ENCODE data around the gene KCND2. TPM values are rescaled to one million over a fixed set of nuclear protein-coding genes. Genes with fewer than 3 reads are reported as not detected.

KCND2 gene
- total RNA-seq, 1 donor from 2014 or later = not detected

DNA sequence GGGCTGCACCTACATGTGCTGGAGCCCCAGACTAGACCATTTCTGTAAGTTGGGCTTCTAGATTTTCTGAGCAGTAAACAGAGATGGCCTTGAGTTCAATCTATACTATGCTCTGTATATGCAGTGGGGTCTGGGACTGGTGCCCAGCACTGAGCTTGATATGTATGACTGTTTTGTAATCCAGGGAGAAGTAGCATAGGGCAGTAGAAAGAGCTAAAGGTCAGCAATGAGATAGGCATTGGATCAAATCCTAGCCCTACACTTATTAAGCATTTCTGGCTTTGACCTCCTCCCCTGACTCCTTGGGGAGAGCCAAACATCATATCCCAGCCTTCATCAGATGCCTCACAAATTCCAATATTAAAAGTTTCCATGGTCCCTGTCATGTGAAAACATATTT is 330.4 kb downstream of the KCND2 start:
- no peaks in the 10 kb centered on the region for H3K4me1 Mint-ChIP-seq (ENCODE audit: low read depth)
- H3K36me3 Mint-ChIP-seq (ENCODE audit: low read depth) = no peaks in the 10 kb centered on the region
- H3K9me3 Mint-ChIP-seq = no peaks in the 10 kb centered on the region
- no peak overlapping the region for H3K4me3 Mint-ChIP-seq
- intact Hi-C loops (cut with micrococcal nuclease) = no loop called here
- no peak overlapping the region for H3K27ac Mint-ChIP-seq
- no peak for DNase-seq (ENCODE audit: low spot score)
- H3K27me3 Mint-ChIP-seq (ENCODE audit: insufficient read depth) = no peaks in the 10 kb centered on the region

DNA sequence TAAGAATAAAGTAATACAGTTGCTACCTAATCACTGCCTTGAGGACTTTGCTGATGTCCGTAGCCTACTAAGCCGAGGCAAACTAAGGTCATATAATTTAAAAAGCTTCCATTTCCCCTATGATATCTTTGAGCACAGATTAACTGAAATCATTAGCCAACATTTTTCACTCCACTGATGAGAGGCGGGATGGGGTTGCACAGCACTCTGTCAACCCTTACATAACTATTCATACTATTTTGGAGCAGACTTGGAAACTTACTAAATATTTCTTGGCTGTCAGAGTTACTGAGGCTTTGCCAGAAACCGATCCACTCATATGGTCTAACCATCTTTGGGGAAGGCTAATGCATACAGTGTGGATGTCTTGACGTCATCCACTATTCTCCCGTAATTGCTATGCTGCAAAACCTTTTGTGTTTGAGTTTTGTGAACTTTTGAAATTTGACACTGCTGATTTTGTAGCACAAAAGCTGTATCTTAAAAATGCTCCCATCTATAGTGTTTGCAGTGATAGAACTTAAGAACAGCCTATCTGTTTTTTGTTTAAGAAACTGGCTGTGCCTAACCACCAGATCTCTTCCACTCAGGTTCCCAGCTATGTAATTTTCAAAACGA is 336.3 kb downstream of the KCND2 start:
- Mint-ChIP-seq H3K27ac (no peak overlapping the region), H3K36me3 (ENCODE audit: low read depth) (no peaks in the 10 kb centered on the region), H3K4me1 (ENCODE audit: low read depth) (no peaks in the 10 kb centered on the region), H3K4me3 (no peak overlapping the region), H3K27me3 (ENCODE audit: insufficient read depth) (no peaks in the 10 kb centered on the region), H3K9me3 (no peaks in the 10 kb centered on the region)
- DNase-seq (ENCODE audit: low spot score) = no peak
- intact Hi-C loops (cut with micrococcal nuclease) = no loop called here

DNA sequence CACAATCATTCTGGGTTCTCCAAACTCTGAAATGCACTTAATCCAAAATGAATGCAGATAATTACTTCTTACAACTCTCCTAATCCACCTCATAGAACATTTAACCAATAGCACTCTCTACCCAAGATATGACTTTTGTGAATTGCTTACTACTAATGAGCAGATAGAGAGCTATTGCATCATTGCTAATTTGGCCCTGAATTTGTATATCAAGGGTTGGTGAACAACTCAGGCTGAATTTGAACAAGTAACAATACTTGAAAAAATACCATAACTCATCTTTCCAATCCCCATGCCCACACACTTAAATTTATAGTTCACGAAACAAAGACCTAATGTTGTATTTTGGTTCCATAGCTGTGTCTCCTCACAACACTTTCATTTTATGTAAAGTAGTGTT is 339.0 kb downstream of the KCND2 start:
- Mint-ChIP-seq H3K9me3 (no peaks in the 10 kb centered on the region), H3K4me1 (ENCODE audit: low read depth) (no peaks in the 10 kb centered on the region), H3K4me3 (no peak overlapping the region), H3K36me3 (ENCODE audit: low read depth) (no peaks in the 10 kb centered on the region), H3K27ac (no peak overlapping the region), H3K27me3 (ENCODE audit: insufficient read depth) (no peaks in the 10 kb centered on the region)
- intact Hi-C loops (cut with micrococcal nuclease) = no loop called here
- no peak for DNase-seq (ENCODE audit: low spot score)

DNA sequence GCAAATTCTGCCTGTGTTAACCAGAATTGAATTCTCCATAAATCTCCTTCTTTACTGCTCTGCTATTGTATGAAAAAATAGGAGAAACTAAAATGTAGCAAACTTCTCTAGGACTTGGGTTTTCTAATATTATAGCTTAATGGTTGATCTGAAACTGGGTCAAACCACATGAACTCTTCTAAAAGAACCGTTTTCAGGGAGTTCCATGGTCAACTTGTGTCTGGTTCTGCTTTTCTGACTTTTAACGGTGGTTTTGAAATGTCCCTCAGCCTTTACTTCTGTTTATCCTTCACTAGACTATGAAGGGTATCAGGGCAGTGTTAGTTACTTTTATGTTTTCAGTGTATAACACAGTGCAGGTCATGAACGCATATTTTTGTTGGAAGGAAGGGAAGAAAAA is 342.7 kb downstream of the KCND2 start:
- Mint-ChIP-seq H3K27ac (no peak overlapping the region), H3K9me3 (no peaks in the 10 kb centered on the region), H3K4me3 (no peak overlapping the region), H3K4me1 (ENCODE audit: low read depth) (no peaks in the 10 kb centered on the region), H3K27me3 (ENCODE audit: insufficient read depth) (no peaks in the 10 kb centered on the region), H3K36me3 (ENCODE audit: low read depth) (no peaks in the 10 kb centered on the region)
- intact Hi-C loops (cut with micrococcal nuclease) = no loop called here
- no peak for DNase-seq (ENCODE audit: low spot score)

DNA sequence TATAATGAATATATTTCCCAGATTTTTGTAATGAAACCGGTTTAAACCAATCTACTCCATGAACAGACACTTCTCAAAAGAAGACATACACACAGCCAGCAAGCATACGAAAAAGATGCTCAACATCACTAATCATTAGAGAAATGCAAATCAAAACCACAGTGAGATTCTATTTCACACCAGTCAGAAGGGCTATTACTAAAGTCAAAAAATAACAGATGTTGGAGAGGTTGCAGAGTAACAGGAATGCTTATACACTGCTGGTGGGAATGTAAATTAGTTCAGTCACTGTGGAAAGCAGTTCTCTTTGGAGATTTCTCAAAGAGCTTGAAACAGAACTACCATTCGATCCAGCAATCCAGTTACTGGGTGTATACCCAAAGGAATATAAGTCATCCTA is 344.3 kb downstream of the KCND2 start:
- H3K4me3 Mint-ChIP-seq = no peak overlapping the region
- H3K9me3 Mint-ChIP-seq = no peaks in the 10 kb centered on the region
- intact Hi-C loops (cut with micrococcal nuclease) = no loop called here
- H3K27ac Mint-ChIP-seq = no peak overlapping the region
- DNase-seq (ENCODE audit: low spot score) = no peak
- no peaks in the 10 kb centered on the region for H3K4me1 Mint-ChIP-seq (ENCODE audit: low read depth)
- no peaks in the 10 kb centered on the region for H3K27me3 Mint-ChIP-seq (ENCODE audit: insufficient read depth)
- no peaks in the 10 kb centered on the region for H3K36me3 Mint-ChIP-seq (ENCODE audit: low read depth)

DNA sequence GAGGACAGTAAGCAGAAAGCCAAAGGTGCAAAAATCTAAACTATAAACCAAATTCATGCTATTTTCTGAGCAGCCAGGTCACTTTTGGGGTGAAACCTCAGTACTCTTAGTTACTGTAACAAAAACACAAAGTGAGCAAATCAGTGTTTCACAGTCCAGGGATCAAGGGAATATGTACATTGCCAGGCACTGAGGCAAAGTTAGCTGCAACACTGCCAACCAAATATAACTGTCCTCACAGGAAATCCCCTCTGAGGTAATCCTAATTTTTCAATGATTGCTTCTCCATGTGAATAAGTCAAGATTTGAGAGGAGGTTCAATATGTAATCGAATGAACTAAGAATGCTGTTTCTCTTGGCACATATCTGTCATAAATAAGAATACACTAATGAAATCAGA is 355.3 kb downstream of the KCND2 start:
- no peak for DNase-seq (ENCODE audit: low spot score)
- no peaks in the 10 kb centered on the region for H3K9me3 Mint-ChIP-seq
- no peak overlapping the region for H3K4me3 Mint-ChIP-seq
- no peaks in the 10 kb centered on the region for H3K36me3 Mint-ChIP-seq (ENCODE audit: low read depth)
- no peaks in the 10 kb centered on the region for H3K4me1 Mint-ChIP-seq (ENCODE audit: low read depth)
- H3K27ac Mint-ChIP-seq = no peak overlapping the region
- intact Hi-C loops (cut with micrococcal nuclease) = no loop called here
- no peaks in the 10 kb centered on the region for H3K27me3 Mint-ChIP-seq (ENCODE audit: insufficient read depth)

DNA sequence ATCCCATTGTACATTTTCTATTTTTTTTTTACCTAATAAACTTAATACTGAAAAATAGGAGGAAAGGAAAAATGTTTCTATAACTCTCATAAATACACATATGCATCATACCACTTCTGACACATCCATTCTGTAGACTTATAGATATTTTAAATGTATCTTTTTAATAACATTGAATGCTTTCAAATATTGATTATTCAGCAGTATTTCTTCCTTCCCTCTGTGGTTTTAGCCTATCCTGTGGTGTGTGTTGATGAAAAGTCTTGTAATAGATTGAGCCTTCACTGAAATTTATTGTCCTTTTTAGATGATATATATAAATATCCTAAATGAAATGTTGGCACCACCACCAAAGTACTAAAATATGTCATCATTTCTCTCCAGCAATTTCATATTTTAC is 366.9 kb downstream of the KCND2 start:
- Mint-ChIP-seq H3K4me3 (no peak overlapping the region), H3K27me3 (ENCODE audit: insufficient read depth) (no peaks in the 10 kb centered on the region), H3K4me1 (ENCODE audit: low read depth) (no peaks in the 10 kb centered on the region), H3K36me3 (ENCODE audit: low read depth) (no peaks in the 10 kb centered on the region), H3K27ac (no peak overlapping the region), H3K9me3 (no peaks in the 10 kb centered on the region)
- intact Hi-C loops (cut with micrococcal nuclease) = no loop called here
- no peak for DNase-seq (ENCODE audit: low spot score)

DNA sequence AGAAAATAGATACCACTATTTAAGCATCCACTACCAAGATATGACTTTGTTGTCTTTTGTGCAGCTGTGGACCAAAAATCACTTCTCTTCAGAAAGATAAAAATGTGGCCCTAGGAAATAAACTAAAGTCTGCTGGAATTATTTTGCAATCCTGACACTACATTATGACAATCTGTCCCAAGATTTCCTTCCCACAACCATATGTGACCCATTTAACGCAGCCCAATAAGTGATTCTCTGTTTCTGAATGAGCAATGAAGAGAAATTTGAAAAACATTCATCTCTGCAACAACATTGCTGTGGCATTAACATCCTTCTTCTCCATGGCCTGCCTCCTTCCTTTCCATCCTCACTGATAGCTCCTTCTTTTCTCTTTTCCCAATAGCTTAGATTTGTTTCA is 373.0 kb downstream of the KCND2 start:
- Mint-ChIP-seq H3K4me3 (no peak overlapping the region), H3K27ac (no peak overlapping the region), H3K9me3 (no peaks in the 10 kb centered on the region), H3K27me3 (ENCODE audit: insufficient read depth) (no peaks in the 10 kb centered on the region), H3K36me3 (ENCODE audit: low read depth) (no peaks in the 10 kb centered on the region), H3K4me1 (ENCODE audit: low read depth) (no peaks in the 10 kb centered on the region)
- no peak for DNase-seq (ENCODE audit: low spot score)
- intact Hi-C loops (cut with micrococcal nuclease) = no loop called here

DNA sequence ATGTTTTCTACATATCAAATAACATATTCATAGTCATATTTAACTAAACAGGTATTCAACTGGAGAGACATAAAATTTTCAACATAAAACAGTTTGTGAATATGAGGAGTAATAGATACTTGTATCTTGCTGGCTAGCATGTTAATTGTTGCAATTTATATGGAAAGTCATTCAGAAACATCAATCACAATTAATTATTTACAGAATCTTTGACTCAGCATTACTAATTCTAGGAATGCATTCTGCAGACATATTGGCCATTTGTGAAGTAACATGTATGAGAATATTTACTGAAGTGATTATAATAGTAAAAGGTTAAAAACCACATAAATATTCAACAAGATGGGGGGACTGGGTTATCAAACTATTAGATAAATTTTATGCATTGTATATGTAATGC is 381.3 kb downstream of the KCND2 start:
- Mint-ChIP-seq H3K27ac (no peak overlapping the region), H3K27me3 (ENCODE audit: insufficient read depth) (peaks cover 2% of the 10 kb centered on the region), H3K36me3 (ENCODE audit: low read depth) (no peaks in the 10 kb centered on the region), H3K9me3 (no peaks in the 10 kb centered on the region), H3K4me1 (ENCODE audit: low read depth) (no peaks in the 10 kb centered on the region), H3K4me3 (no peak overlapping the region)
- no peak for DNase-seq (ENCODE audit: low spot score)
- intact Hi-C loops (cut with micrococcal nuclease) = no loop called here

DNA sequence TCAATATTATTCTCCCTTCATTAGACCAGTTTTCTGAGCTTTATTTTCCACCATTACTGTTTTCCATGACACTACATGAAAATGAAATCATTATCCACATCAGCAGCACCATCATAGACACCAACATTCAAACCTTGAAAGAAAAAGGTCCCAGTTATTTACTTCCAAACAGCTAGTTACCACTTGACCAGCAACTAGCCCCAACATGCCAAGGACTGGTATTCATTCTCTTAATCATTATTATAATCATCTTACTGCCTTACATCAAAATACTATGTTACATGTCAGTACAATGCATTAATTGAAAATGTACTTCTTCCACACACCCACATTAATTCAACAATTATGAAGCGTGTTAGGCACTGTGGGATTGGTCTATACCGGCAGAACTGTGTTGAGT is 385.5 kb downstream of the KCND2 start:
- no peak for DNase-seq (ENCODE audit: low spot score)
- Mint-ChIP-seq H3K9me3 (no peaks in the 10 kb centered on the region), H3K27me3 (ENCODE audit: insufficient read depth) (no peaks in the 10 kb centered on the region), H3K27ac (no peak overlapping the region), H3K36me3 (ENCODE audit: low read depth) (no peaks in the 10 kb centered on the region), H3K4me1 (ENCODE audit: low read depth) (no peaks in the 10 kb centered on the region), H3K4me3 (no peak overlapping the region)
- intact Hi-C loops (cut with micrococcal nuclease) = no loop called here

DNA sequence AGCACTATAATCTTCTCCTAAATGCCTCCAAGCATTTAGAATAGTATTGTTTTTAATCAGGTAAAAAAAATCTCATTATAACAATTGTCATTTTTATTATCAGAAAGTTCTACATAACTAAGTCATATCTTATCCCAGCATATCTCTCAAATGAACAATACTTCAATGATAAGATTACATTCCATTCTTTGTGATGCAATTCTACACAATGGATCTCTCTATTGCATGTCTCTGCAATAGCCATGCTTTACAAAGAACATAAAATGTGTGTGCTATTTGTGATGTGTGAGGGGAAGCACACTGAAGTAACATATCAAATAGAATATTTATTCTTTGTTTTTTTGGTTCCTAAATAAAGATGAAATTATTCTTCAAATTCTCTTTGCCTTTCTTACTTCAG is 389.3 kb downstream of the KCND2 start:
- Mint-ChIP-seq H3K27me3 (ENCODE audit: insufficient read depth) (no peaks in the 10 kb centered on the region), H3K4me1 (ENCODE audit: low read depth) (no peaks in the 10 kb centered on the region), H3K36me3 (ENCODE audit: low read depth) (no peaks in the 10 kb centered on the region), H3K9me3 (no peaks in the 10 kb centered on the region), H3K27ac (no peak overlapping the region), H3K4me3 (no peak overlapping the region)
- no peak for DNase-seq (ENCODE audit: low spot score)
- intact Hi-C loops (cut with micrococcal nuclease) = no loop called here

DNA sequence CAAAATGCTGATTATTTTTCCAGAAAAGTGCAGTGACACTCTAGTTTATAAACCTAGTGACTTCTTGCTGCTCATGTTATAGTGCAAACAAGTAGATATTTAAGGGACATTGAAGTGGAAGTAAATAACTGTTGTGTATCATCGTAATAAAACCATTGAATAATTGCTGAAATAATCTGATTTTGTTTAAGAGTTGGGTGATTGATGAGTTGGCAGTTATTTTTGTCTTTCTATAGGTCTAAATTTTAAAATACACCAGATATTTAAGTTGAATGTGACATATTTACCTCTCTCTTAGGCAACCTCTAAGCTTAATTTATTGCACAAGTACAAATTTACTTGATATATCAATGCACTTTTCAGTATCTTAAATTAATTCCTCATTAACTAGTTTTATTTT is 392.1 kb downstream of the KCND2 start:
- intact Hi-C loops (cut with micrococcal nuclease) = no loop called here
- Mint-ChIP-seq H3K9me3 (no peaks in the 10 kb centered on the region), H3K27ac (no peak overlapping the region), H3K36me3 (ENCODE audit: low read depth) (no peaks in the 10 kb centered on the region), H3K27me3 (ENCODE audit: insufficient read depth) (no peaks in the 10 kb centered on the region), H3K4me3 (no peak overlapping the region), H3K4me1 (ENCODE audit: low read depth) (no peaks in the 10 kb centered on the region)
- no peak for DNase-seq (ENCODE audit: low spot score)

DNA sequence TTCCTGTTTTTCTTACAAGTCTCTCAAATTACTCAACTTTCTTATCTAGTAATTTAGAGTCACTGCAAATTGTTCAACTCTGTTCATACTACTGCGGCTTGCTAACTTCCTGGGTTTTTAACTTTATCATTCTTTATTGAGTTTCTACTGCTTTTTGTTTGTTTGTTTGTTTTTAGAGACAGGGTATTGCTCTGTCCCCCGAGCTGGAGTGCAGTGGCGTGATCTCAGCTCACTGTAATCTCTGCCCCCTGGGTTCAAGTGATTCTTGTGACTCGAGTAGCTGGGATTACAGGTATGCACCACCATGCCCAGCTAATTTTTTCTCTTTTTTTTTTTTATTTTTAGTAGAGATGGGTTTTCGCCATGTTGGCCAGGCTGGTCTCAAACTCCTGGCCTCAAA is 402.1 kb downstream of the KCND2 start:
- Mint-ChIP-seq H3K9me3 (no peaks in the 10 kb centered on the region), H3K36me3 (ENCODE audit: low read depth) (no peaks in the 10 kb centered on the region), H3K4me1 (ENCODE audit: low read depth) (no peaks in the 10 kb centered on the region), H3K27me3 (ENCODE audit: insufficient read depth) (no peaks in the 10 kb centered on the region), H3K27ac (no peak overlapping the region), H3K4me3 (no peak overlapping the region)
- intact Hi-C loops (cut with micrococcal nuclease) = no loop called here
- no peak for DNase-seq (ENCODE audit: low spot score)

DNA sequence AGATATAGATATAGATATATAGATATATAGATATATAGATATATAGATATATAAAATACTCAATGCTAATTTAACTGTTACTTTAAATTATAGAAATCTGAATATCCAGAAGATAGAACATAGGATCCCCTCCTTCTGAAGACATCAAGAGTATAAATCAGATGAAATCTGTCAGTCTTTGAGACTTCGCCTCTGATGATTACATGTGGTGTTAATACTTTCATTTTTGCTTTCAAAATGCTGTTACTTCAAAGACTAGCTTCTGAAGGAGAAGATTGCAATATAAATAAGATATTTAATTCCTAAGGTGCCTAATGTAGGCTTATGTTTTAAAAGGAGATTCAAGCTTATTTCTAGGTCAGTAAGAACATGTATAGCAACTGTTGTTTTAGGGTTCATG is 404.6 kb downstream of the KCND2 start:
- Mint-ChIP-seq H3K4me1 (ENCODE audit: low read depth) (no peaks in the 10 kb centered on the region), H3K4me3 (no peak overlapping the region), H3K9me3 (no peaks in the 10 kb centered on the region), H3K36me3 (ENCODE audit: low read depth) (no peaks in the 10 kb centered on the region), H3K27me3 (ENCODE audit: insufficient read depth) (no peaks in the 10 kb centered on the region), H3K27ac (no peak overlapping the region)
- intact Hi-C loops (cut with micrococcal nuclease) = no loop called here
- DNase-seq (ENCODE audit: low spot score) = no peak

Data from activated T-helper 1 cell treated with anti-CD3 and anti-CD28 coated beads, Interleukin-12 subunit alpha, Interleukin-12 subunit beta, Interleukin-2, Interleukin-4 antibody, amounts not matched to agents 30 ng/mL and 10 ng/mL and 1 ng/mL, durations not matched to agents 14 hours and 24 hours and 36 hours (primary cell).